Sciatic nerve (tissue), 2 donors: ENCODE results near the gene TUBB3. TPM values are rescaled to one million over a fixed set of nuclear protein-coding genes. Genes with fewer than 3 reads are reported as not detected.
"Not testable (repeated sequence)": the region's sequence is repeated elsewhere in the genome, so short reads cannot be mapped to it uniquely, and the experiment has no call there.

Experiments used
- ATAC-seq: fragments of 200-7000 bp; cut with Tn5 transposase; one replicate; pipeline ENCODE4 v1.9.1; 2020; ENCODE audit warnings: mild to moderate bottlenecking, moderate library complexity
- DNase-seq: peaks from one replicate; pipeline ENCODE4 v3.0.0-alpha.2; 2020; ENCODE audit warnings: low spot score
- intact Hi-C: fragments of 100-400 bp; cut with DNase I; formaldehyde crosslinking; loops from one replicate; pipeline ENCODE4 v1.14.2; 2022
- total RNA-seq: library from RNA; stranded (reverse); fragmentation: NEBNext Ultra II Directional; extraction: Animal tissue kit (Norgen Biotek cat#: 25700); gene quantifications from one replicate; pipeline ENCODE4 v1.2.1, GENCODE V29; 2021
- donor health status: DM: no; HTN: no; CAD: no.
- donor health status: DM: no; HTN: no; CAD: no.

Gene TUBB3
- total RNA-seq, 1 donor from 2014 or later: 2.0 TPM

DNA sequence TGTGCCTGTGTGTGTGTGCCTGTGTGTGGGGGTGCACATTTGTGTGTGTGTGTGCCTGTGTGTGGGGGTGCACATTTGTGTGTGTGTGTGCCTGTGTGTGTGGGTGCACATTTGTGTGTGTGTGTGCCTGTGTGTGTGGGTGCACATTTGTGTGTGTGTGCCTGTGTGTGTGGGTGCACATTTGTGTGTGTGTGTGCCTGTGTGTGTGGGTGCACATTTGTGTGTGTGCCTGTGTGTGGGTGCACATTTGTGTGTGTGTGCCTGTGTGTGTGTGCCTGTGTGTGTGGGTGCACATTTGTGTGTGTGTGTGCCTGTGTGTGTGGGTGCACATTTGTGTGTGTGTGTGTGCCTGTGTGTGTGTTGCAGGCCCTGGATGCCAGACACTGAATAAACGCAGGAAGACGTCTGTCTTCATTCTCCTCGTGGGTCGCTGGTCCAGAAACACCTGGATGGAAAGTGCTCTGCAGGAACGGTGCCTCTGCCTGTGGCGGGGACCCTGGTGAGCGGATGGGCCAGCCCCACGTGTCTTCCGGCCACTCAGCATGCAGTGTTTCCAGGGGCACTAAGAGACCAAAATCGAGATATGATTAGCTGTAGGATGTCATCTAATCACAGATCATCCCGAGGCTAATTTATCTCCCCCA is 8.4 kb upstream of the TUBB3 start:
- ATAC-seq, DNase-seq, intact Hi-C loops: not testable (repeated sequence)

DNA sequence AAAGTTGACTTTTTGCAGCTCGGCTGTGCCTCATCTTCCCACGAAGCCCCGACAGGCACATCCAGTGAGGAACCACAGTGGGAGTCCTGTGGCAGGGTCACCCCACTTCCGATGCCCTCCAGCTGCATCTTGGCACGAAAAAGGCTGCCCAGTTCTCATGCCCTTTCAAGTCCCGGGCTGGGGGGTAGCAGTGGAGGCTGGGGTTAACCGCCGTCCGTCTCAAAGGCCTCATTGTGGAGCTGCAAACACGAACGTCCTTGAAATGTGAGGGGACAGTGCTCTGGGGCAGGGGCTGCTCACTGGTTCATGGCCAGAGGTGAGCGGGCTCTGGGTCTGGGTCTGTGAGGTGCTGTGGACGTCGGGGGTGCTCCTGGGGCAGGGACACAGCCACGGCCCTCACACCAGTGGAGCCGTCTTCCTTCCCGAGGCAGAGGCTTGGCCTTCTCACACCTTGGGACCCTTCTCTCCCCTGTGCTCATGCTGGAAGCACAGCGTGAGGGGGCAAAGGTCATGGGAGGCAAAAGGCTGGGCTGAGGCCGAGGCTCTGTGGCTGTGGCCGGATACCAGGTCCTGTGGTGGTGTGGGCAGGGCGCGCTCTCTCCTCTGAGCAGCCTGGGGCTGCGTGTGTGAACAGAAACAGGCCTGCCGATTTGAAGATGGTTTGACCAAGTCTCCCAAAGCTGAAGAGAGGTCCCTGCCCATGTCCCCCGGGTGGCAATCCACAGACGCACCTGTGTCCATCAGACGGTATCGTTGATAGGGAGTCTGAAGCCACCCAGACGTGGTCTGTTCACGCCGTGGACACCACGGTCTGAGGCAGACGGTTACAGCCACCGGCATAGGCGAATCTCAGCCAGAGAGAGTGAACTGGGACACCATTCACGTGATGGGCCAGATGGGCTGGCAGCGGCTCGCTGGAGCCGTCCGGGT is 7.6 kb upstream of the TUBB3 start:
- no peak for DNase-seq
- ATAC-seq: no peak
- intact Hi-C loops: no loop called here

DNA sequence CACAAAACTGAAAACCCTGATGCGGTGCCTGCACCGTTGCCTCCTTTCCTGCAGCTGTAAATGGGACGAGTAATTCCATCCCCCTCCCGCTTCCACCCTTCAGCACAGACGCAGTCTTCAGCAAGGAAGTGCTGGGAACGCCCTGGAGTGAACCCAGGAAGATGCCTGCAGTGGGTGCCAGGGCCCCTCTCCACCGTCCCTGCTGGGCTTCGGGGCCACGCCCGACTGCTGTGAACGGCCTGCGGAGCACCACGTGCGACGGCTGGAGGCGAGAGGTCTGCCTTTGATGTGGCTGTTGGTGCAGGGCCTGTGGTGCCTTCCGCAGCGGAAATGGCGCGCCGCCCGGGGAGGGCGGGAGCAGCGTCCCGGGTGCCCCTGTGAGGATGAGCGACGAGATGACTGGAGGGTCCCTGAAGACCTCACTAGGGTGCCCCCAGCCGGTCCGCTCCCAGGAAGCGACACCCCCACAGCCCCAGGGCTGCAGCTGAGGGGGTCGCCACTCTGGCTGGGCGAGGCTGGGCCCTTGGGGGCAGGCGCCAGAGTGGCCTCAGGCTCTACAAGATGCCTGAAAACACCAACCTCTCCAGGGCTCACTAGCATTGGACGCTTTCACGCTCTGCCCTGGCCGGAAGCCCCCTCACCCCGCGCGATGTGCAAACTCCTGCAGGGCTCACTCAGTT is 5.2 kb upstream of the TUBB3 start:
- DNase-seq (peak; percentile 81), ATAC-seq (peak; percentile 32)
- intact Hi-C loops: no loop called here

DNA sequence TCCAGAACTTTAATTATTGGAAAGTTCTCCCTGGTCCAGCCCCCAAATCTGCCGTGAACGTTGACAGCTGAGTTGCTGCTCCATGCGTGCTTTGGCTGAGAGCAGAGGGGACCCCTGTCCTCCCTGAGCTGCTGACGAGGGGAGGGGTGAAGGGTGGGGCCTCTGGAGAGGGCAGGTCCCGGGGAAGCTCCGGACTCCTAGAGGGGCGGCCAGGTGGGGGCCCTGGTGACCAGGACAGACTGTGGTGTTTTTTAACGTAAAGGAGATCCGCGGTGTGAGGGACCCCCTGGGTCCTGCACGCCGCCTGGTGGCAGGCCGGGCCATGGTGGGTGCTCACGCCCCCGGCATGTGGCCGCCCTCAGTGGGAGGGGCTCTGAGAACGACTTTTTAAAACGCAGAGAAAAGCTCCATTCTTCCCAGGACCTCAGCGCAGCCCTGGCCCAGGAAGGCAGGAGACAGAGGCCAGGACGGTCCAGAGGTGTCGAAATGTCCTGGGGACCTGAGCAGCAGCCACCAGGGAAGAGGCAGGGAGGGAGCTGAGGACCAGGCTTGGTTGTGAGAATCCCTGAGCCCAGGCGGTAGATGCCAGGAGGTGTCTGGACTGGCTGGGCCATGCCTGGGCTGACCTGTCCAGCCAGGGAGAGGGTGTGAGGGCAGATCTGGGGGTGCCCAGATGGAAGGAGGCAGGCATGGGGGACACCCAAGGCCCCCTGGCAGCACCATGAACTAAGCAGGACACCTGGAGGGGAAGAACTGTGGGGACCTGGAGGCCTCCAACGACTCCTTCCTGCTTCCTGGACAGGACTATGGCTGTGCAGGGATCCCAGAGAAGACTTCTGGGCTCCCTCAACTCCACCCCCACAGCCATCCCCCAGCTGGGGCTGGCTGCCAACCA is 4.4 kb upstream of the TUBB3 start, which contains the start of gene MC1R:
TSS of gene MC1R (plus strand) at position 410 of the 895 bp plus-strand sequence. CDS start at position 807, 397 bp downstream.
- DNase-seq (no peak), ATAC-seq (peak; percentile 15)
- intact Hi-C loops: no loop called here

DNA sequence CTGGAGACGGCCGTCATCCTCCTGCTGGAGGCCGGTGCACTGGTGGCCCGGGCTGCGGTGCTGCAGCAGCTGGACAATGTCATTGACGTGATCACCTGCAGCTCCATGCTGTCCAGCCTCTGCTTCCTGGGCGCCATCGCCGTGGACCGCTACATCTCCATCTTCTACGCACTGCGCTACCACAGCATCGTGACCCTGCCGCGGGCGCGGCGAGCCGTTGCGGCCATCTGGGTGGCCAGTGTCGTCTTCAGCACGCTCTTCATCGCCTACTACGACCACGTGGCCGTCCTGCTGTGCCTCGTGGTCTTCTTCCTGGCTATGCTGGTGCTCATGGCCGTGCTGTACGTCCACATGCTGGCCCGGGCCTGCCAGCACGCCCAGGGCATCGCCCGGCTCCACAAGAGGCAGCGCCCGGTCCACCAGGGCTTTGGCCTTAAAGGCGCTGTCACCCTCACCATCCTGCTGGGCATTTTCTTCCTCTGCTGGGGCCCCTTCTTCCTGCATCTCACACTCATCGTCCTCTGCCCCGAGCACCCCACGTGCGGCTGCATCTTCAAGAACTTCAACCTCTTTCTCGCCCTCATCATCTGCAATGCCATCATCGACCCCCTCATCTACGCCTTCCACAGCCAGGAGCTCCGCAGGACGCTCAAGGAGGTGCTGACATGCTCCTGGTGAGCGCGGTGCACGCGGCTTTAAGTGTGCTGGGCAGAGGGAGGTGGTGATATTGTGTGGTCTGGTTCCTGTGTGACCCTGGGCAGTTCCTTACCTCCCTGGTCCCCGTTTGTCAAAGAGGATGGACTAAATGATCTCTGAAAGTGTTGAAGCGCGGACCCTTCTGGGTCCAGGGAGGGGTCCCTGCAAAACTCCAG is 3.4 kb upstream of the TUBB3 start:
- ATAC-seq: no peak
- no peak for DNase-seq
- intact Hi-C loops: no loop called here

DNA sequence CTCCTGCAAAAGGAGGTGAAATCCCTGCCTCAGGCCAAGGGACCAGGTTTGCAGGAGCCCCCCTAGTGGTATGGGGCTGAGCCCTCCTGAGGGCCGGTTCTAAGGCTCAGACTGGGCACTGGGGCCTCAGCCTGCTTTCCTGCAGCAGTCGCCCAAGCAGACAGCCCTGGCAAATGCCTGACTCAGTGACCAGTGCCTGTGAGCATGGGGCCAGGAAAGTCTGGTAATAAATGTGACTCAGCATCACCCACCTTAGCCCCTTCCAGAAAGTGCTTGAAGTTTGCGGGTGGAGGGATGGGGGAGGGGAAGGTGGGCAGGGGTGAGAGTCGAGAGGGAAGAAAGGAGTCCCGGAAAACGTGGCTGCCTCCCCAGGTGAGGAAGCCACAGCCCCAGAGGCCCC is 2.4 kb upstream of the TUBB3 start:
- no peak for ATAC-seq
- intact Hi-C loops: no loop called here
- no peak for DNase-seq

DNA sequence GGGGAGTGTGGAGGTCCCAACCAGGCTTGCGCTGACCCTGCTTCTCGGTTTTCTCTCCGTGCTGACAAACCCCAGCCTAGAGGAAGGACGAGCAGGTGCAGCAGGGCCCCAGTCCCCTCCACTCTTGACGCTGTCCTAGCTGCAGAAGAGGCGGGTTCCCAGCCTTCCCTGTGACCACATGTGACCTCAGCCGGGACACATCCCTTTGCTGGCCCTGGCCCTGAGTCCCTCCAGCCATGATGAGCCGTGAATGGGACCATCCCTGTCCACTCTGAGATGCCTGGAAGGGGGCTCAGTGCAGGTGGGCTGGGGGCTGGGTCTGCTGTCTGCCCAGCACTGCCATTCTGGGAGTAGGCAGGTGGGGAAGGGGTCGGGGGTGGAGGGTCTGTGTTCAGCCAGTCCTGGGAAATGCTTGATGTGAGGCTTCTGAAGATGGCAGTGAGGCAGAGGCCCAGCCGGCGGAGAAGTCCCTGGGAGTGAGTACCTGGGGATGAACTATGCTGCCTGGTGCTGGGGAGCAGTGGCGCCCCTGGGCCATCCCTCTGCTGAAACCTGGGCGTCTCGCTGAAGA is 1.9 kb upstream of the TUBB3 start:
- ATAC-seq: no peak
- no peak for DNase-seq
- intact Hi-C loops: no loop called here

DNA sequence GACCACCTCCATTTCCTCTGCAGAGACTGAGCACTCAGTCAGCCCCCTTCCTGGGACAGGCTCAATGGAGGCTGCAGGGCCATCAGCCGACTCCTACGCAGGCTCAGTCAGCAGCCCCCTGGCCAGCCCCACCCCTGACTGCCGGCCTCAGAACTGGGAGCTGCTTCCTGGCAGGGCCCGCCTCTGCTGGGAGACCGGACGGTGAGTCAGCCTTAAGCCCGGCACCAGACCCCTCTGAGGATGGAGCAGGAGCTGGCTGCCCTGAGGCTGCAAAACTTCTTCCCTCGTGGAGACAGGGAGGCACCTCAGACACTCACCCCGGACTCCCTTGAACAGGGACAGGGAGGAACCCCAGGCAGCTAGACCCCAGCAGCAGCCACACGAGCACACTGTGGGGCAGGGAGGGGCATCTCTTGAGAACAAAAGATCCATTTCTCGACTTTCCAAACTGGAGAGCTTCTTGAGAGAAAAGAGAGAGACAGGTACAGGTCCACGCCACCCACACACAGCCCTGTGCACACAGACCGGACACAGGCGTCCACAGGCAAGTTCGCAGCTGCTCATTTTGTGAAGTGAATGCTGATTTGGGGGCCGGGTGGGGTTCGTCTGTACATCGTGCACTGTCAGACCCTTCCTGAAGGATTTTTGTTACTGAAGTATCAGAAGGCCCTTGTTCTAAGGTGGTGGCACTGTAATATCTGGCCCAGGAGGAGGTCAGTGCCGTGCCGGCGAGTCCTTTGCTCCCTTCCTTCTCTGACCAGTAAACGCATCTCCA is 1.3 kb upstream of the TUBB3 start:
- no peak for DNase-seq
- intact Hi-C loops: no loop called here

DNA sequence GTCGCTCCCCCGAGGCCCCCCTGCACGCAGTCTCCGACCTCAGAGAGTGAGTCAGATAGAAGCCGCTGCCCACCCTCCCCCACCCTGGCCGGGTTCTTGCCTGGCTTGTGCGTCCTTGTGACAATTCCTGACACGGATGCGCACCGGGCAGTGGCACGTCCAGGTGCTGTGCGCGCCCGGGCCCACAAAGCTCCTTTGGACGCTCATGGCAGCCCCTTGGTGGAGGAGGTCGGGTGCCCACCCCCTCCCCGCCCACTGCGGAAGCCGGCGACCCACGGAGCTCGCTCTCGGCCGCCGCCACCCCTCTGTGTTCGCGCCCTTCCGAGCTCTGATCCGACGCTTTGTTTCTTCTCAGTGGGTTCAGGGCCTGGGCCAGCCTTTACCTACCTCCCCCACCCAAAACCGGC is 662 bp upstream of the TUBB3 start:
- peak; percentile 81 for DNase-seq
- peak; percentile 27 for ATAC-seq
- intact Hi-C loops: no loop called here

More for the DNA sequence above, 1.3 kb upstream of the TUBB3 start:
- peak; percentile 60 for ATAC-seq

DNA sequence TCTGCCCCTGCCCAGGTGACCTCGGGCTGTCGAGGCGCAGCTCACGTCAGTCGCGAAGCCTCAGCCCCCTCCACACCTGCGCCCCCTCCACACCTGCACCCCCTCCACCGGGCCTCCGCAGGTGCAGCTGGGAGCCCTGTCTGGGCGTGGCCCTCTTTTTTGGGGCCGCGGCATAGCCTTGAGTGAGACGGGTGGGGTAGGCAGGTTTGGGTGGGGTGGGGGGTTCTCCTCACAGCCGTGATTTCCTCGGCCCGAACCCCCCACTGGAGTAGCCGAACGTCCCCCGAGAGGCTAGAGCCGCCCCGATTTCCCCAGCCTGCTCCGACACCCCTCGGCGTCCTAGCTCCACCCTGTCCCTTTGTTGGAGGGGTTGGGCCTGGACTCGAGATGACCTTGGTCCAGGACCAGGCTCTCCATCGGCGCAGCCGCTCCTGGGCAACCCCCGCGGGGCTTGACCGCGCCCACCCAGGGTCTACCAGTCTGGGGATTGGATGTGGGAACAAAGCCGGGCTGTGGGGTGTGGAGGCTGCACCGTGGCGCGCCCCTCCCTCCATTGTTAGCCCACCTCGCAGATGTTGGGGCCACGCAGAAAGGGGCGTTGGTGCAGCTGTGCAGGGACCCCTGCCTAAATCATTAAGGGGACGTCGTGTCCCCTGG is 626 bp downstream of the TUBB3 start:
- DNase-seq (no peak), ATAC-seq (no peak)
- intact Hi-C loops: no loop called here

DNA sequence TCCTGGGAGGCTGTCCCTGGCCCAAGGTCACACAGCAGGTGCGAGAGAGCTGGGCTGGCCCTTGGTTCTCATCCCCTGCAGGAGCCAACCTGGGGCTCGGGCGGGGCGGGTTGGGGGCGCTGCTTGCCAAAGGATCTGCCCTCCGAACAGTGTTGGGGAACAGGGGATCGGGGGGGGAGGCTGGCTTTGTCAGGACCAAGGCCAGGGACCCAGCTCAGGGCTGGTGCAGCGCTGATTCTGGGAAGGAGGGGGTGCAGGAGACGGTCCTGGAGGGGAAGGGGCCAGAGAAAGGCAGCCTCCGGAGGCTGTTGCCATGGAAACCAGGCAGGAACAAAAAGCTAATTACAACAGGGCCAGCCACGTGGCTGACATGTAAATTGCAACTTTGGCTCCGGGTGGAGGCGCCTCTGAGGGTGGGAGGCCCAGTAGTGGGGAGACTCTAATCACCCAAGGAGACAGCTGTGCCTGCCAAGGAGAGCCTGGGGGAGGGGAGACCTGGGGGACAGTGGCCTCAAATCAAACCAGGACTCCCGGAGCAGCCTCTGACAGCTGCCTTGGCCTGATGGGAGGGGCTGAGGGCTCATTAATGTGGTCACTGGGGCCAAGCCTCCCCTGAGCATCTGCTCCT is 1.3 kb downstream of the TUBB3 start:
- DNase-seq (no peak), ATAC-seq (no peak)
- intact Hi-C loops: no loop called here

DNA sequence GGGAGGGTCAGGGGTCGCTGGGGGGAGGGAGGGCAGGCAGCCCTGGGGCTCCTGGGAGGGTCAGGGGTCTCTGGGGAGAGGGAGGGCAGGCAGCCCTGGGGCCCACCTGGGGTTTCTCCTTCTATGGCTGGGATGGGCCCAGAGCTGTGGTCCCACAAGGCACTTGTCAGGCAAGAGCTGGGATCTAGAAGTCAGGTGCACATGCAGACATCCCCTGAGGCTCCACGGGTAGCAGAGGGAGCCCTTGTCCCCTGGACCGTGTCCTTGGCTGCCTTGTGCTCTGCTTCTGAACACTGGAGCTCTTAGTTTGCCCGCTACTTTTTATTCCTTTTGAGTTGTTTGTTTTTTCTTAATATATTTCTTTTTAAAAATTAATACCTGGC is 1.8 kb downstream of the TUBB3 start:
- intact Hi-C loops: no loop called here
- no peak for DNase-seq
- ATAC-seq: no peak

DNA sequence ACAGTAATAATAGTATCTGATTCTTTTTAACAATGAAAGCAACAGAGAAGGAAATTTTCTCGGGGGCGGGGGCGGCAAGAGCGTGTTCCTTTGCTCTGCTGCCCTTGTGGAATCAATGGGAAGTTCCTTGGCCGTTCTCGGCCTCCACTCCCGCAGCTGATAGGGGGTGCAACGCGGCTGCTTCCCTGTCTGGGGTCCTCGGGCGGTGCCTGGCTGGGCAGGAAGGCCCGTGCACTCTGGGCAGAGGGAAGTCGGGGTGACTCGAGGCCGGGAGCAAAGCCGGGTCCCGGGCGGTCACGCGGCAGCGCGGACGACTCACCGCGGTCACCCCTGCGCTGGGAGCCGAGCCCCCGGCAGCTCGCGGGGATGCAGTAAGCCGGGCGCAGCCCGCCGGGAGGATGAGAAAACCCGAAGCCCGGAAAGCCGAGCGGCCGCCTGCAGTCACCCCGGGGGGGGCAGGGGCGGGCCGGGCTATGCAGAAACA is 2.5 kb downstream of the TUBB3 start:
- DNase-seq (no peak), ATAC-seq (no peak)
- intact Hi-C loops: no loop called here

DNA sequence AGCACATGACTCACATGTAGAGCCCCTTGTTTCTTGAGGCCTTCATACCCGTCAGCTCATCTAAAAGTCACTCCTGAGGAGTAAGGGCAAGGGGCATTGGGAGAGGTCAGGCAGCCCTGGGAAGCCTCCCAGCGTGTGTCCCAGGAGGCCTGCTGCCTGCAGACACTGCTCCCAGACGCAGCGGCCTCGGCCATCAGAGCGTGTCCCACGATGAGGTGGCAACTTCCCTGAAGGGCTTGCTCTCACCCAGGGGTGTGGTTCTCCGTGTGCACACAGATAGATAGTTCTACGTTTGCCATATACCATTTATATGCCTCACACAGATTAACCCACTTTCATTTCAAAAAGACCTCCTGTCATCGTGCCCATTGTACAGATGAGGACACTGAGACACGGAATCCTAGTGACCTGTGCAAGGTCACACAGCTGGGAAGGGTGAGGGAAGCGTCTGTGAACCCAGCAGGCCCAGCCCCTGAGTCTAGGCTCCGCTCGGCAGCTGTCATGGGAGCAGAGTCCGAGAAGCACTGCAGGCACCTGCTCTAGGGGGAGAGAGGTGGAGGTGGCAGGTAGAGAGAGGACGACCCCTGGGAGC is 8.3 kb downstream of the TUBB3 start:
- ATAC-seq (no peak), DNase-seq (no peak)
- intact Hi-C loops: no loop called here

DNA sequence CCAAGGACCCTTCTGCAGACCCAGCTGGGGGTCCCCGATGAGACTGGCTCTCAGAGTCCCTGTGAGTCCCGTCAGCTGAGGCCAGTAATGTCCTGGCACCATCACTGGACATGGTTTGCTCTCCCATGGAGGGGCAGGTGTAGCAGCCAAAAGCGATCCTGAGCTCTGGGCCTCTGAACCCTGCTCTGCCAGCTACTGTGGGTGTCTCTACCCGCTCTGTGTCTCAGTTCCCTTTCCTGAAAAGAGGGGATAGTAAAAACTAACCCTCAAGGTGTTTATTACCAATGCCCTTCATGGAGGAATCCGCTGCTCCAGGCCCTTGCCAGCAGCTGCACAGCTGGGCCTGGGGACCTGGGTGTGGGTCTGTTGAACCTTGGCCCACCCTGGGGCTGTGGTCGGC is 8.8 kb downstream of the TUBB3 start:
- intact Hi-C loops: no loop called here
- no peak for DNase-seq
- no peak for ATAC-seq
